GM12875 (cell line): ENCODE data around the gene ZMIZ2.
A peak's percentile ranks its signal among the peaks of the same experiment; 100 is the strongest.

Experiments used
- H3K4me3 ChIP-seq: one replicate; pipeline ENCODE4 v1.5.1; 2011; ENCODE audit warnings: low read depth, low read length, control low read depth
- CTCF ChIP-seq: IDR thresholded peaks from 2 replicates; pipeline ENCODE4 v1.5.1; 2011; ENCODE audit warnings: low read depth, mild to moderate bottlenecking, control low read depth, inconsistent platforms, low read length, moderate library complexity, borderline replicate concordance; ENCODE audit not compliant: insufficient read depth

ZMIZ2 gene

DNA sequence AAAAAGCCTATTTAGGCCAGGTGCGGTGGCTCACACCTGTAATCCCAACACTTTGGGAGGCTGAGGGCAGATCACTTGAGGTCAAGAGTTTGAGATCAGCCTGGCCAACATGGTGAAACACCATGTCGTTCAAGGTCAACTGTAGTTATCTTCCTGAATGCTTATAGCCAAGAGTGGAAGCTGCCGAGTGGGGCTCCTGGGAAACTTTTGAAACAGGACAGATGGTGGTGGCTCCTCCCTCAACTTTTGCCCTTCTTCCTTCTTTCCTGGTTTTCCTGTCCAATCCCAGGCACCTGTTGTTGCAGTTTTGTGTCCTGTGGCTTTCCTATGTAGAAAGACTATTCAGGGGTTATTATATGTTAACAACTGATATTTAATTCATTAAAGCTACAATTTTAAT, 39.1 kb downstream of the ZMIZ2 start:
- TF ChIP-seq CTCF, result no peak
- no peak overlapping the region for H3K4me3 ChIP-seq

- TF ChIP-seq CTCF, result no peak
Measured at GRCh38 chr7:44789990-44790389, 41.3 kb downstream of the ZMIZ2 start.

DNA sequence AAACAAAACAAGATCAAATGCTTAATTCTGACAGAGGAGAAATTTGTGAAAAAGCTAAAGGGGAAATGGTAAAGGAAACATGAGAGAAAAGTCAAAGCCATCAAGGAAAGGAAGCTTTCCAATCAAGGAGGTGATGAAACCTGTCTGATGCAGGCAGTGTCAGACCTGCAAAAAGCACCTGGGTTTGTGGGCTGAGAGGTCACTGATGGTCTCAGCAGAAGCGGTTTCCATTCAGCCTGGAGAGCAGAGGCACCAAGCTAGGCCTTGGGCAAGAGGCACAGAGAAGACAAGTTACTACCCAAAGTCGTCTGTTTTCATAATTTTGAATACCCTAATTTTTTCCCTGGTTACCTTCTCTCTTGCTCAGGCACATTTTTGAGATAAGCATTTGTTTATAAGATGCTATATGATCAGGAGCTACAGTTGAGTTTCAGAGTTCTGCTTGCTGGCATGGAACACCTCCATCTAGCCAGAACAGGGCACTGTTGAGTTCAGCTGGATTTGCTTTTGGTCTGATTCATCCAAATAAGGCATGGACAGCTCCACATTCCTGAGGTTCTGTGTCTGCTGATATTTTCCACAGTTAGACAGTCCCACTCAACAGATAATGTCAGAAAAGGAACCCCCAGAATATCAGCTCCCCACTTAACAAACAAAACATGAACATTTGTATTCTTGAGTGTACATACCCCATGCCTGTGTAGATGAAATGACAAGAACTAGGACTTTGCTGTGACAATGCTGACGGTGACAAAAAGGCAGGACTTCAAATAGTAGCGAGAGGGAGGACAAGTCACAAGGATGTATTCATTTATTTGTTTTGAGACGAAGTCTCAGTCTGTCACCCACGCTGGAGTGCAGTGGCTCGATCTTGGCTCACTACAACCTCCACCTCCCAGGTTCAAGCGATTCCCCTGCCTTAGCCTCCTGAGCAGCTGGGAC, 42.9 kb downstream of the ZMIZ2 start:
- TF ChIP-seq CTCF, result no peak
- no peak overlapping the region for H3K4me3 ChIP-seq

More at GRCh38 chr7:44789990-44790389, 41.3 kb downstream of the ZMIZ2 start:
- H3K4me3 ChIP-seq, result no peak overlapping the region

GRCh38 chr7:44793919-44794318, 45.3 kb downstream of the ZMIZ2 start:
- H3K4me3 ChIP-seq, result no peak overlapping the region

GRCh38 chr7:44794331-44794730, 45.7 kb downstream of the ZMIZ2 start:
- no peak overlapping the region for H3K4me3 ChIP-seq

More at GRCh38 chr7:44793919-44794318, 45.3 kb downstream of the ZMIZ2 start:
- TF ChIP-seq CTCF, result no peak

GRCh38 chr7:44796034-44796503, 47.4 kb downstream of the ZMIZ2 start:
- TF ChIP-seq CTCF, result no peak
- H3K4me3 ChIP-seq, result peak overlapping the region; percentile 86

More at GRCh38 chr7:44794331-44794730, 45.7 kb downstream of the ZMIZ2 start:
- no peak for TF ChIP-seq CTCF
